Upper lobe of right lung (tissue), 1 donor: ENCODE measurements around the gene NBAS. TPM values are rescaled to one million over a fixed set of nuclear protein-coding genes. Genes with fewer than 3 reads are reported as not detected.

Experiments
- ATAC-seq: fragments of 200-7000 bp; cut with Tn5 transposase; one replicate; pipeline ENCODE4 v1.9.1; 2020; ENCODE audit warnings: mild to moderate bottlenecking, moderate library complexity
- DNase-seq: peaks from one replicate; pipeline ENCODE4 v3.0.0-alpha.2; 2020
- H3K27ac ChIP-seq: fragments of 200-600 bp; one replicate; pipeline ENCODE4 v1.8.0; 2022
- H3K27me3 ChIP-seq: fragments of 200-600 bp; one replicate; pipeline ENCODE4 v1.8.0; 2022; ENCODE audit warnings: mild to moderate bottlenecking
- H3K36me3 ChIP-seq: fragments of 200-600 bp; one replicate; pipeline ENCODE4 v1.8.0; 2022
- H3K4me1 ChIP-seq: fragments of 200-600 bp; one replicate; pipeline ENCODE4 v1.8.0; 2022
- H3K4me3 ChIP-seq: fragments of 200-600 bp; one replicate; pipeline ENCODE4 v1.8.0; 2022; ENCODE audit warnings: mild to moderate bottlenecking
- H3K9me3 ChIP-seq: fragments of 200-600 bp; one replicate; pipeline ENCODE4 v1.8.0; 2022
- CTCF ChIP-seq: fragments of 200-600 bp; IDR thresholded peaks from one replicate; pipeline ENCODE4 v1.8.0; 2022; ENCODE audit warnings: antibody characterized with exemption
- intact Hi-C: fragments of 100-400 bp; cut with DNase I; formaldehyde crosslinking; loops from one replicate; pipeline ENCODE4 v1.11.0; 2022
- total RNA-seq: library from RNA; stranded (reverse); fragmentation: NEBNext Ultra II Directional; extraction: Animal tissue kit (Norgen Biotek cat#: 25700); gene quantifications from one replicate; pipeline ENCODE4 v1.2.1, GENCODE V29; 2021
- donor health status: DM: no; HTN: yes; CAD: no; lungs with severe emphysema.

NBAS gene
- total RNA-seq, 1 donor from 2014 or later: 38.8 TPM

GRCh38 chr2:15606481-15607441 is 45.6 kb upstream of the NBAS start:
- TF ChIP-seq CTCF: no peak
- Histone ChIP-seq H3K36me3 (peaks cover 89% of the 10 kb centered on the region), H3K4me1 (no peaks in the 10 kb centered on the region), H3K27me3 (no peaks in the 10 kb centered on the region), H3K4me3 (no peak overlapping the region), H3K27ac (no peak overlapping the region), H3K9me3 (no peaks in the 10 kb centered on the region)
- no peak for ATAC-seq
- DNase-seq: no peak
- intact Hi-C loops: no loop called here

GRCh38 chr2:15605721-15606120 is 44.6 kb upstream of the NBAS start:
- TF ChIP-seq CTCF: no peak
- intact Hi-C loops: no loop called here
- Histone ChIP-seq H3K4me3 (no peak overlapping the region), H3K4me1 (no peaks in the 10 kb centered on the region), H3K27me3 (no peaks in the 10 kb centered on the region), H3K27ac (no peak overlapping the region), H3K9me3 (no peaks in the 10 kb centered on the region), H3K36me3 (peaks cover 100% of the 10 kb centered on the region)
- DNase-seq: no peak
- ATAC-seq: no peak

GRCh38 chr2:15603948-15604347 is 42.8 kb upstream of the NBAS start:
- no peaks in the 10 kb centered on the region for H3K4me1 ChIP-seq
- H3K27ac ChIP-seq: no peak overlapping the region
- no peak for DNase-seq
- intact Hi-C loops: no loop called here
- H3K36me3 ChIP-seq: peaks cover 100% of the 10 kb centered on the region
- ATAC-seq: no peak
- H3K4me3 ChIP-seq: no peak overlapping the region
- H3K27me3 ChIP-seq: no peaks in the 10 kb centered on the region
- no peak for TF ChIP-seq CTCF
- H3K9me3 ChIP-seq: no peaks in the 10 kb centered on the region

GRCh38 chr2:15603044-15603765 is 42.1 kb upstream of the NBAS start:
- no peak for ATAC-seq
- Histone ChIP-seq H3K4me3 (no peak overlapping the region), H3K4me1 (no peaks in the 10 kb centered on the region), H3K36me3 (peaks cover 100% of the 10 kb centered on the region), H3K27ac (no peak overlapping the region), H3K27me3 (no peaks in the 10 kb centered on the region), H3K9me3 (no peaks in the 10 kb centered on the region)
- intact Hi-C loops: no loop called here
- no peak for TF ChIP-seq CTCF
- no peak for DNase-seq

- Histone ChIP-seq H3K4me1 (no peaks in the 10 kb centered on the region), H3K27me3 (no peaks in the 10 kb centered on the region), H3K4me3 (no peak overlapping the region), H3K27ac (no peak overlapping the region), H3K9me3 (no peaks in the 10 kb centered on the region), H3K36me3 (peaks cover 100% of the 10 kb centered on the region)
- TF ChIP-seq CTCF: no peak
- no peak for ATAC-seq
- intact Hi-C loops: no loop called here
- no peak for DNase-seq
These were observed 41.3 kb upstream of the NBAS start for GRCh38 chr2:15602393-15602792.
